ENCODE measurements around the gene NAP1L4. TPM values are rescaled to one million over a fixed set of nuclear protein-coding genes. Genes with fewer than 3 reads are reported as not detected.

The NAP1L4 gene
- total RNA-seq, 1 donor from 2014 or later: 168 TPM

DNA sequence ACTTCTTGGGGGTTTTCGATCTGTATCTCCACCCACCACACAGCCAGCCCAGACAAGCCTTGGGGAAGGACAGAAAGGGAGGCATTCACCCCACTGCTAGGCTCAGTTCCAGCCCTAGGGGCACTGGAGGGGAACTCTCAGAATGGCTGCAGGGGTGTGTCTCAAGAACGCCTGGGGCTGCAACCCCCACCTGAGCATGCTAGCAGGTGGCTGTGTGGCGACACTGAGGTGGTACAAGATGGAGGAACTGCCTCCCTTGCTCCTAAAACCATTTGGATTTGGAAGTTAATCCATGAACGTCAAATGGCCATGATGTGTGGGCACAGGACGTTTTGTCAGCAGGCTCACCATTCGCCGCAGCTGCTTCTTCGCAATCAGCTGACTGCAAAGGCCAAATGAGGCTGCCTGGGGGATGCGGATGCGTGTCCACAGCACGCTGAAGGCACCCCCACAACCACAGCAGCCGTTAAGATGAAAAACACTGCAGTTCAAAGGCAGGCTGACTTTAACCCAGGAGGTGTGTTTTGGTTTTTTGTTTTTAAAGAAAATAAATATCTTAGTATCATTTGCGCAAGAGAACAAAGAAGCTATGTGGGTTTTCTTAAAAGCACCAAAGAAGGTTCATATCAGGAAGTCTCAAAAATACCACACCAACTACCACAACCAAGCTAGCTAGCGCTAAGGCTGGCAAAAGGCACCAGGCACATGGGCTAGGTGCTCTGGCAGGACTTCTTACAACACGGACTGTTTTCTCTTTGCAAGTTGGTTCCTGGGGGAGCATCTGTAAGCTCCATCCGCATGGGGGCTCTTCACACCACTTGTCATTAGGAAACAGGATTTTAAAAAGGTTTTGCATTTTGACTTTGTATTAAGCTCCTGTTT lies 22.2 kb upstream of the NAP1L4 start:
- DNase-seq (ENCODE audit: missing footprints) (no peak), ATAC-seq (no peak)
- intact Hi-C loops (cut with DNase I): no loop called here

DNA sequence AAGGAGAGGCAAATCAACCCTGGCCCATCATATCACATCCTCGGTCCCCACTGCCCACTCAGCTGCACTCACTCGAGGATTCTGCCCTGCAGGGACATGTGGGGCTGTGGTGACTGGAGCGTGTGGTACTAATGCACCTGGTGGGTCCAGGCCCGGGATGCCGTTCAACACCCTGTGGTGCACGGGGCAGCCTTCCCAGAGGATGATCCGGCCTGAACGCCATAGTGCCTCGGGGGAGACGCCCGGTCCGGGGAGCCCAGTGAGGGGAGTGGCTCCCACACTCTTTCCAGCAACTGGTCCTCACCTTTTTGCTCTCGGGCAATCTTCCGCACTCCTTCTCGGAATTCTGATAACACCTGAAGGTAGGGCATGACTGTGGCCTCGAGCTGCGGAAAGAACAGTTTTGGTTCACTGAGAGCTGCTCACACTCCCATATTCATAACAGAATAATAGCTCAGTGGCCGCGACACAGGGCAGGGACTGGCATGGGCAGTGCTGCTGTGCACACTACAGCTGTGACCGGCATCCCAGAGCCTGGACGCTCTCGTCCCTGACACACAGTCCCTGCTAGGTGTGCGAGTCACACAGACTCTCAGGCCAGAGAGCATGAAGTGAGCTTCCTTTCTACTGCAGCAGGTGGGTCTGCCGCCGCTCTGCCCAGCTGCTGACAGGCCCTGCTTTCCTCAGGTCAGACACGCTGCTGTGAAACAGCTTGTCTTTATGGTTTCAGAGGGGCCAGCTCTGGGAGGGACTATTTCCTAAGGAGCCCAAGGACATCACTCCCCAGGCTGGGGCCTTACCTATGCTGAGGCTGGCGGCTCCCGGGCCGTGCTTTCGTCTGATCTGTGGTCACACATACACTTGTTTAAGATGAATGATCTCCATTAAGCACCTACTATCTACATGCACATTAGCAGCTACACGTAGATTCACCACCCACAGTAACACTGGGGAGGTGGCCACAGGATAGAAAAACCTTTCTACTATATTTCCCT lies 20.1 kb upstream of the NAP1L4 start:
- DNase-seq (ENCODE audit: missing footprints) (no peak), ATAC-seq (no peak)
- intact Hi-C loops (cut with DNase I): no loop called here

DNA sequence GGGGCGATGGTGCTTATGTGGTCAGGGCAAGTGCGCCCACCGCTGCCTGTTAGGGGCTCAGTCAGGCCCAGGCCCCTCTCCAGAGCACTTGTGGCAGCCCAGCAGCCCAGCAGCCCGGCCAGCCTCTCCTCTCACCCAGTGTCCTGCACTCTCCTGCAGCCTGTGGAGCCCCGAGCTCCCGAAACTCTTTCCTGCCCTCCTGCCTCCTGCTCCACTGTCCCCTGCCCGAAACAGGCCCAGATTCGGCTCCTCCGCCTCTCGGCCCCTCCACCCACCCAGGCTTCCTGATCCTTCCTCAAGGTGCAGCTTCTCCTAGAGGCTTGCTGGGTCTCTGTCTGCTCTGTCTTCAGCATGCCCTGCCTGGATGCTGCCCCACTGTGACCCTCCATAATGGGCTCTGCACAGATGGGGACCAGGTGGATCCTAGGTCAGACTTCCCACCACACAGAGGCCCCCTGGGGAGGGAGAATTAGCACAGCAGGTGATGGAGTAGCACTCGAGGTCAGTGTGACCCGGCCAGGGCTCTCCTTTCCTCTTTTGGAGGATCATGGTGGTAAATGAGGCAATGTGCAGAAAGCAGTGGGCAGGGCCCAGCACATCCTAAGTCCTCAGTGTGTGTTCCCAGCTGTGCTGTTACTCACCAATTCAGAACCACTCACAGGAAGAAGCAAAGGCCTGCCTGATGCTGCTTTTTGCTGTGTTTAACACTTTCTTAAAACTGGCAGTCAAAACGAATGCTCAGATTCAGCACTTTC lies 18.6 kb upstream of the NAP1L4 start:
- intact Hi-C loops (cut with DNase I): no loop called here
- DNase-seq (ENCODE audit: missing footprints) (no peak), ATAC-seq (no peak)

DNA sequence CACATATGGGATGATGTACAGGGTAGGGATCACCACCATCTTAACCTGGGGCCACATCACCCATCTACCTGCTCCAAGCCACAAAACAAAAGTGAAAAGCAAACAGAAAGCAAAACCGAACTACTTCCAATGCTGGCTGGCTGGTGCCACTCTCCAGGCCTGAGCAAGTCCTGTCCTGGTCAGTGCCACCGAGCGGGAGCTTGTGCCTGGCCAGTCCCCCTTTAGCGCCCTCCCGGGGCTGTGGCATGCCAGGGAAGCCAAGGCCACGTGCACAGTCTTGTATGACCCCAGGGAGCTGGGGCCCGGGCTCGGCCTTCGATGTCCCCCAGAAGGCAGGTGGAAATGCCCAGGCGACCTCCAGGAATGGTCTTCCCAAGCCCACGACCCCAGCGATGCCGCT lies 17.9 kb upstream of the NAP1L4 start:
- no peak for ATAC-seq
- intact Hi-C loops (cut with DNase I): no loop called here

DNA sequence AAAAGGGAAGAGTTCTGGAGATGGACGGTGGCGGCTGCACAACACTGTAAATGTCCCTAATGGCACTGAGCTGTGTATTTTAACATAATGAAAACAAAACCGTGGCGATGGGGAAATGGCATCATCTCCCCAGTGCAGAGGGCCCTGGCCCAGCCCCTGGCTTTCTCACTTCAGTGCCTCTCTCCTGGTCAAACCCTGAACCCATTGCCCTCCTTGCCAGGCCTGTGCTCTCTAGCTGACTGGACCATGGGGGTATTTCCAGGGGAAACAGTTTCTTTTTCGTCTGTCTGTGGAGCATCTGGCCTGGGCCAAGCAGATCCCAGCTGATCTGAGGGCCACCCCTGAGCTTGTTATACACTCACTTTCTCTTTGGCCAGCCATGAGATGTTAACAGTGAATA lies 17.4 kb upstream of the NAP1L4 start:
- ATAC-seq: no peak
- no peak for DNase-seq (ENCODE audit: missing footprints)
- intact Hi-C loops (cut with DNase I): no loop called here

More for the DNA sequence above, 17.9 kb upstream of the NAP1L4 start:
- no peak for DNase-seq (ENCODE audit: missing footprints)

DNA sequence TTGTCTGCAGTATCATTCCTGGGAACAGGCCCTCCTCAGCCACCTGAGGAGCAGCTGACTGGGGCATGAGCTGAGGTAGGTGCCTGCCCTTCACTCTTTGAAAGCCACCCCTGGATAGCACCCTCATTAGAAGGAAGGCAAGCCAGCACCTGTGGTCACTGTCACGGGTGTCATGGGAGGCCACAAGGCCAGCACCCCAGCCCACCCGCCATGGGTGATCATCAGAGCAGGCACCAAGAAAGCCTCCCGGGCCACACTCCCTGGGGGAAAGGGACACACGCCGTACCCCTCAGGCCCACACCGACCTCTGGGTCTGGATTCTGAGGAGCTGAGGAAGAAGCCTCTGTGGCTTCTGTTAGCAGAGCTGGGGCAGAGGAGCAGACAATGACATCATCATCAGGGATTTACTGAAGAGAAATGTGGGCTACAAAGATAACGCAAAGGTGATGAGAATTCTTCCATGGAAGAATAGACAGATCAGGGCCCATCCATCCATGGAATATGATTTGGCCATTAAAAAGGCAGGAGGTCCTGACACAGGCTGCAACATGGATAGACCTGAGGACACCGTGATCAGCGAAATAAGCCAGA lies 16.7 kb upstream of the NAP1L4 start:
- intact Hi-C loops (cut with DNase I): no loop called here
- ATAC-seq (no peak), DNase-seq (ENCODE audit: missing footprints) (no peak)

DNA sequence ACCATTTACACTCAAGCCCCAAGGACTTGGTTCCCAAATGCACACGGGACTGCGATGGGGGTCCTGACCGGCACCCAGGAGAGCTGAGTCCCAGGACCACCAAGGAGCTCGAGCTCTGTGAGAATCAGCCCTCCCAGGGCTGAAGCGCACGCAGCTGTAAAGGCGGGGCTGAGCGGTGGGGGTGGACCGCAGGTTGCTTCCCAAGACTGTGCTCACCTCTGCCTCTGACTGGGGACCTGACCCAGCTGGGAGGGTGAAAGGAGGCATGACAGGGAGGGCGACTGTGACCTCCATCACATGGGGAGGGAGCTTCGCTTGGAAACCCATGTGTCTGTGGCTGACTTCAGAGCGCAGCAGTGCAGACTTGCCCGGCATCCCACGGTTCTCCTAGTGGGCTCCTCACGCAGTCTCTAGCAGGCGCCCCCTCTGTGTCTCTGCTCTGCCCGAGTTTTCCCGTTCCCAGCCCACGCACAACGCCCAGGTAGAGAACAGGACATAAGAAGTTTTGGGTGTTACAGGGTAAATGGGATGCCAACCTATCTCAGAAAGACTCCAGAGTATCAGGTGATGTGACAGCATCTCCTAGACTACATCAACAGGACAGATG lies 15.4 kb upstream of the NAP1L4 start:
- intact Hi-C loops (cut with DNase I): no loop called here
- DNase-seq (ENCODE audit: missing footprints): no peak
- ATAC-seq: no peak

DNA sequence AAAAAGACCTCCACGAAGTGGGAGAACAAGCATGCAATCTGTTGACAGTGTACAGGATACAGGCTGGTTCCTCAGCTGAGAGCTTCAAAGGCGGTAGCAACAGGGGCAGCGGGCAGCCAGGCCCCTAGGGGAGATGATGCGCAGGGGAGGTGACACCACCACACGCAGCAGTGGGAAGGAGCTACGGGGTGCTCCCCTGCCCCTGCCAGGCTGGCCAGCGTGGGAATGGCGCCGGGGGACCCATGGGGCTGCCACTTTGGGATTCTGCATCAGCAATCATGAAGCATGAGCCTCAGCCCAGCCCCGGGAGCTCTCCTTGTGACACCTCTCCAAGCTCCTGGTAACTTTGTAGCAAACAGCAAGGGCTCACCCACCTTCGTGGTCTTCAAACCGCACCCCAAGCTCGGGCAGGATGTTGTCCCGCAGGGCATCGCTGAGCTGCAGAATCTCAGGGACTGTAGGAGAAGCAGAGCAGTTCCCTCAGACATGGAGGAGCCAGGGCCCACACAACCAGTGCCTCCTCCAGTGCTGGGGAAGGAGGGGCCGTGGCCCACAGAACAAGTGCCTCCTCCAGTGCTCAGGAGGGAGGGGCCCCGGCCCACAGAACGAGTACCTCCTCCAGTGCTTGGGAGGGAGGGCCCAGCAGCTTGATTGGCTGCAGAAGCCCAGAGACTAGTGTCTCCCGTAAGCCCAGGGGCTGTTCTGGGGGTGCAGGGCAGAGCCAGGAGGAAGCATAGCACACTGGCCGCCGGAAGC lies 14.6 kb upstream of the NAP1L4 start:
- intact Hi-C loops (cut with DNase I): no loop called here
- DNase-seq (ENCODE audit: missing footprints) (no peak), ATAC-seq (no peak)

DNA sequence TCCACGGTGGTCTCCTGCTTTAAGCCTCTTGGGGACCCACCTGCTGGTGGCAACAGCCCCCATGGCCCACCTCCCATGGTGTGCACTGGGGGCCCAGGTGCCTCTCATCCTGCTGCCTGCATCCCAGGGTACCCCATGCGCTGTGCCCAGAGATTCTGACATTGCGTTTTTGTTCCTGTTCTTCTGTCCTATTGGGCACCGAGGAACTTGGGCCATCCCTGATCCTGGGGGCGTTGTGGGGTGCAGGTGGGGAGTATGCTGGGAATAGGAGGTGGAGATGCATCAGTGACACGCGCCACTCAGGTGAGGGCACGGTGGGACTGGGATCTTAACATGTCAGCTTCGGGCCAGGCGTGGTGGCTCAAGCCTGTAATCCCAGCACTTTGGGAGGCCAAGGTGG lies 12.4 kb upstream of the NAP1L4 start:
- intact Hi-C loops (cut with DNase I): no loop called here
- no peak for DNase-seq (ENCODE audit: missing footprints)
- ATAC-seq: no peak

DNA sequence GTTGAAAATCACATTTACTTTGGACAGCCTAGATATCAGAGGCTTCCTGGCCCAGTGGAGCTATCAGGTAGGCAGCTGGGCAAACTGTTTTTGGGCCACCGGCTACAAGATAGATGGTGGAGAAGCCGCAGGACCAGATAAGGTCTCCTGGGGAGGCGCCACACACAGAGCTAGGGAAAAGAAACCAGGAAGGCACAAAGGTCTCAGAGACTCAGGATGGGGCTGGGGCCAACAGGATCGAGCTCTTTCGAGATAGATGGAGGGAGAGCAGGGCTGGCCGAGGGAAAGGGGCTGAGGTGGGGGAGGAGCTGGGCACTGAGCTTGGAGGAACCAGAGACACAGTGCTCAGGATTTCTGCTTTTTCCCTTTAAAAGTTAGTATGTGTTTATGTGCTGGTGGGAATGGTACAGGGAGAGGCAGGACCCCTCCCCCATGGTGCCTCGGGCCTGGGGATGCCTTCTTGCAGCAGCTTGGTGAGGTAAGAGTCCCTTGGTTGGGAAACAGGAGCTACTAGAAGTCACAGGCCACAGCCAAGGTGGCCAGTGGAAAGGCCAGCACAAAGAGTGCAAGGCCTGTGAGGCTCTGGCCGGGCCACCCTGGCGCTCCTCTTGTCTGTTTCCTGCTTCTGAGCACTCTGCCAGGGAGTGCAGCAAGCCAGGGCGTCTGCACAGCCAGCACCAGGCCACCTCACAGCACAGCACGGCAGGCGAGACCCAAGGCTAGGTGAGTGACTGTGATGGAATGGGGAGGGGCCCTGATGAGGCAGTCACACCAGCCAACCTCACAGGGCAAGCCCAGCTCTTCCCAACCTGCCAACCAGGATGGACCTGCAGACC lies 11.5 kb upstream of the NAP1L4 start:
- no peak for DNase-seq (ENCODE audit: missing footprints)
- no peak for ATAC-seq
- intact Hi-C loops (cut with DNase I): no loop called here

DNA sequence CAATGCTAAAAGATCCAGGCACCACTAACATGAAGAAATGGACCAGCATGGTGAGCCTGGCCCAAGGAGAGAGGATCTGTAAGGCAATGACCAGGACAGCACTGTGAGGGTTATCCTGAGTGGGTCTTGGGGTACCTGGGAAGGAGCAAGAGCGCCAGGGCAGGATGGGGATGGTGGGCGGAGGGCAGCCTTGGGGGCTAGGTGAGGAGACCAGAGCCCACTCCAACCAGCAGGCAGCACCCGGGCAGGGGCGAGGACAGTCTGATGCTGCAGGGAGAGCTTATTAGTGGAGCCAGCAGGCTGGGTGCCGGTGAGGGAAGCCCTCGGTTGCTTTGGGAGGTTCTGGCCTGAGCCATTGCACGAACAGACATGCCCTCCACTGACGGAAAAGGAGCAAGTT lies 10.7 kb upstream of the NAP1L4 start:
- ATAC-seq (no peak), DNase-seq (ENCODE audit: missing footprints) (no peak)
- intact Hi-C loops (cut with DNase I): no loop called here

DNA sequence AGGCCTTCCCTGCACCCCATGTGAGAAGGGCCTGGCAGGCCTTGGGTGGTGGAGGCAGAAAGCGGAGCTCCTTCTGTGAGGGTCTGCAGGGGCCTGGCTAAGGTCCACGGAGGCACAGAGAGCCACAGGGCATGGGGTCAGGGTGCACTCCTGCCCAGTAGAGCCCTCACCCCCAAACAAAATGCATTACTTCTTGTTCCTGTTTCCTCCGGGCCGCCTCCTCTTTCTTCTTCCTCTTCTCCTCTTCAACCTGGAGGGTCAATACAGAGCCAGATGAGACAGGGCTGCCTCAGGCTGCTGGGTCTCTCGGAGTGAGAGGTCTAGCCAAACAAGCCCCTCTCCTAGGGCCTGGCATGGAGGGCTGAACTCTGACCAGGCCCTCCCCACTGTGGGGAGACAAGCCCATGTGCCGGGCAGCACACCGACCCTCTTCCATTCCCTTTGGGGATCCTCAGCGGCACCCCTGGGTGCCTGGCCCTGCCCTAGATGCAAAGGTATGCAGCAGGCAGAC lies 10.3 kb upstream of the NAP1L4 start:
- DNase-seq (ENCODE audit: missing footprints) (no peak), ATAC-seq (no peak)
- intact Hi-C loops (cut with DNase I): no loop called here

DNA sequence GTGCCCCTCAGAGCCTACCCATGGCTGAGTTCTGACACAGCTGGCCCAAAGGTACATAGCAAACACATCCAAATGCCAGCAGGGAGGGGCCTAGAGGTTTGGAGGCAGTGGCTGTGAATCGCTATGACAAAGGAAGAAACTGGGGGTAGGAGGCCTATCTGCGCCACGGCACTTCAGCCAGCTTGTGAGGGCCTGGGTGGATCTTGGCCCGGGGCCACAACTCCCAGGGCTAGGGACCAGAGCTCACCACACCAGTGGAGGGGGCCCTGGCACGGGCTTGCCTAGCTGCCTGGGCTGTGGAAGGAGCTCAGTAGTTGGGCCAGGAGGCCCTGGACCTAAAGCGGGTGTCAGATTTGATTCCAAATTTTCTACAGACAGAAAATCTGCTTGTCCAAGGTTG lies 9.4 kb upstream of the NAP1L4 start:
- ATAC-seq (peak; percentile 73), DNase-seq (ENCODE audit: missing footprints) (no peak)
- intact Hi-C loops (cut with DNase I): no loop called here

DNA sequence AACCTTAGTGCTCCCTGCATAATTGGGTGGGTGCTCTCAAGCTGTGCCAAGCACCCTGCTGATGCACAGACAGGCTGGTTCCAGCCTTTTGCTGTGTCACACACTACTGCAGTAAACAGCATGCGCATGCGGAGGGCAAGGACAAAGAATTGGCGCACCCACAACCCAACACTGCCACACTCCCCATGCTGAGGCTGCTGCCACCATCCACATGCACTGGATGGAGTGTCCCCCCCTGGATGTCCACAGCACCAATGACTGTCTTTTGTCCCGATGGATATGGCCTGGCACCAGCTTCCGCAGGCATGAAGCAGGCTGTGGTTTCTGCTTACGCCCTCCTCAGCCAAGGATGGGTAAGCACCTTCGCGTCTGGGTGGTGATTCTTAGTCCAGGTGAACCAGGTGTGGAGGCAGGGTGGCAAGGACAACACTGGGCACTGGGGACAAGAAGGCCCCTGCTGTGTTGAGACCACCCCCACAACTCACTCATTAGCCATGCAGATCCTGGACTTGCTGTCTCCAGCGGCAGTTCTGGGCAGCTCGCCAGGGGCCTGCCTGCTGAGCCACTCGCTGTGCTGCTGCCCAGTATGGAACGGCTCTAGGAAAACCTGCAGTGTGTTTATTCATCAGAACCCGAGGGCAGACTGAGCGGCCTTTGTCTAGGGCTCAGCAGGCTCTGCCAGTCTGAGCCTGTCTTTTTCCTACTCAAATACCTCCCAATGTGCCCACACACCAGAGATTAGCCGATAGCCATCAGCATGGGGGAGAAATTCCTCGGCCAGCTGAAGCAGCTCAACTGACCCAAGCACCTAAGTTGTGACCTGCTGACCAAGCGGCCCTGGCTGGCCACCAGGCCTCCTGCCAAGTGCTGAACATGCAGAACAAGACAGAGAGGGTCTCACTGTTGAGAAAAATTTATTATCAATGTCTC lies 8.2 kb upstream of the NAP1L4 start:
- ATAC-seq: peak; percentile 75

DNA sequence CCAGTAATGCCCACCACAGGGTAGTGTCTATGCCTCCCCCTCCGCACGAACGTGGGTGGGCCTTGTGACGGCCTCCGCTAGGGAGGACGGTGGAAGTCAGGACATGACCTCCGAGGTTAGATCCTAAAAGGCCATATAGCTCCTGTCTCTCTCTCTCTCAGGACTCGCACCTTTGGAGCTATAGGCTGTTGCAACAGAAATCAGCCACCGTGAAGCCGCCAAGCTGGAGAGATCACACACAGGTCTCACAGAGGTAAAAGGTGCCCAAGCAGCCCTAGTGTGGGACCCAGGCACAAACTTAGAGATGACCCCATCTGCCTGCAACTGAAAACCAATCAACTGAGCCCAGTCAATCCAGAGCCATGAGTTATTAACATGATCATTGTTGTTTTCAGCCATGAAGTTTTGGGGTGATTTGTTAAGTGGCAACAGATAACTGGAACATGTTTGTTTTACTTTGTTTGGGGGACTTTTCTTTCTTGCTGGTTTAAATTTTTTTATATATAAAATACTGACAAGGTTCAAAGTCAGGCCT lies 7.4 kb upstream of the NAP1L4 start:
- ATAC-seq (no peak), DNase-seq (ENCODE audit: missing footprints) (no peak)
- intact Hi-C loops (cut with DNase I): no loop called here

More for the DNA sequence above, 8.2 kb upstream of the NAP1L4 start:
- DNase-seq (ENCODE audit: missing footprints): peak; percentile 86
- intact Hi-C loops (cut with DNase I): no loop called here
